PC-3 (cell line): ENCODE results near the gene BRPF1.

Experiments
- CTCF ChIP-seq: fragments of 300-600 bp; sonication (generic); conservative IDR thresholded peaks from 2 replicates; pipeline ENCODE4 v1.5.1; 2017; ENCODE audit warnings: antibody characterized with exemption, low read depth, mild to moderate bottlenecking, low read length
- EZH2 ChIP-seq: fragments of 300-600 bp; sonication (generic); IDR thresholded peaks from one replicate; pipeline ENCODE4 v1.6.1; 2017; ENCODE audit warnings: antibody characterized with exemption, mild to moderate bottlenecking, low read length; ENCODE audit not compliant: unreplicated experiment
- EZH2phosphoT487 ChIP-seq: fragments of 300-600 bp; sonication (generic); IDR thresholded peaks from 2 replicates; pipeline ENCODE4 v1.6.1; 2018; ENCODE audit warnings: mild to moderate bottlenecking, antibody characterized with exemption, low read length, borderline replicate concordance

GRCh38 chr3:9727041-9727595 lies 4.4 kb upstream of the BRPF1 start:
- peak; percentile 58 for TF ChIP-seq CTCF
- TF ChIP-seq EZH2: no peak
- TF ChIP-seq EZH2phosphoT487: no peak
